ENCODE measurements around the gene TWF2. TPM values are rescaled to one million over a fixed set of nuclear protein-coding genes. Genes with fewer than 3 reads are reported as not detected.

Gene TWF2
- total and polyA plus RNA-seq, 9 of the 15 experiments (the other 6 are each of a cell fraction or from before 2014, with no cell fraction given) = 0.11 to 61.9 (median 29.7) TPM

DNA sequence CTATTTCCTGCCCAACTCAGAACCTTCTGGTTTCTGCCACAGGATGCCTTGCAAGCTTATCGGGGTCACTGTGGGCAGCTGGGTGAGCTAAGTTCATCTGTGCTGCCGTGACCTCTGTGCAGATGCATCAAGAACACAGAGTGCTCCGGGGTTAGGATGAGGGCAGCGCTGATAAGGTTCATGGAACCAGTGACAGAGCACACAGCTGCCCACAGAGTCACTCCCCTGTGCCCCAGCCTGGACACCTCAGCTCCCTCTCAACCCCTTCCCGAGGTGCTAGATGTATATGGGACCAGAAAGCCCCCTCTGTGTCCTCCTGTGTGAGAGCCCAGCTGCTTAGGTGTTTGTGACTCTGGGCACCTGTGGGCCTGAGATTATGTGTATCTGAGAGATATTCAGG lies 56.8 kb downstream of the TWF2 start:
- H3K4me1 ChIP-seq (replicated peaks in 1 of 2; ENCODE audit: control insufficient read depth in 2 of 2, insufficient read depth in 2 of 2, low read length in 2 of 2) = peaks cover 21 to 33% of the 10 kb centered on the region in 2 experiments; a peak in 4 of 5 replicates
- H3K4me2 ChIP-seq (ENCODE audit: insufficient read depth, low read length) = peak overlapping the region; percentile 32; the same call in 1 of the 2 replicates
- ATAC-seq (peak; percentile 68), DNase-seq (ENCODE audit: extremely low read depth in 1 of 4, low spot score in 3 of 4) (peak in 3 of 4 experiments; percentile 30 to 50 (median 43)), FAIRE-seq (peak; percentile 56)
- peaks cover 2% of the 10 kb centered on the region for H3K9me1 ChIP-seq (ENCODE audit: control insufficient read depth, insufficient read depth, low read length)
- H3K4me3 ChIP-seq = no peak overlapping the region
- no TSS peak for BruUV-seq (replicated peaks)
- no peaks in the 10 kb centered on the region for H4K20me1 ChIP-seq (replicated peaks; ENCODE audit: control insufficient read depth, insufficient read depth, low read length)
- in situ Hi-C loops (cut with MboI) (no loop called here), intact Hi-C loops (cut with micrococcal nuclease) (no loop called here)
- H3K27me3 ChIP-seq (ENCODE audit: control insufficient read depth in 2 of 2, insufficient read depth in 2 of 2, low read length in 2 of 2) = no peaks in the 10 kb centered on the region
- 0% methylated on average over 4 of the region's 5 CpGs for WGBS (ENCODE audit: insufficient coverage, low coverage, missing lambda C conversion rate)
- H3K79me2 ChIP-seq (ENCODE audit: control insufficient read depth, insufficient read depth, low read length) = no peaks in the 10 kb centered on the region
- no peak overlapping the region for H3K27ac ChIP-seq (ENCODE audit: extremely low read depth, low read depth, low read length)
- H2AFZ ChIP-seq (ENCODE audit: low read depth, low read length) = no peak overlapping the region
- H3K9ac ChIP-seq (ENCODE audit: insufficient read depth in 1 of 2, low read depth in 2 of 2, low read length in 2 of 2) = peak overlapping the region in 1 of 2 experiments; percentile 84; a peak in 1 of 4 replicates
- POLR2A ChIA-PET = interaction anchor here (1.0 to 1.1 kb wide), 3 partner anchors 11 to 28 kb away, joined by 3 to 4 read pairs (median 3); partner anchors contain the start of gene POC1A
- CTCF ChIA-PET (ENCODE audit: low intra/inter-chr PET ratio) = no interaction called here
- H3K36me3 ChIP-seq (ENCODE audit: control insufficient read depth, insufficient read depth, low read length) = no peaks in the 10 kb centered on the region
- no peaks in the 10 kb centered on the region for H3K9me3 ChIP-seq (replicated peaks; ENCODE audit: control insufficient read depth, insufficient read depth, low read depth, low read length)
- TF ChIP-seq POLR2AphosphoS2 (IDR thresholded peaks at IDR 0.05; ENCODE audit: low read length) = no peak
- peak; percentile 48; the same call in 1 of the 2 replicates for TF ChIP-seq MYNN (IDR thresholded peaks at IDR 0.05)
- TF ChIP-seq MYNN (CRISPR knock-in tag; IDR thresholded peaks at IDR 0.05) = no peak
- TF ChIP-seq, protein P1, sequence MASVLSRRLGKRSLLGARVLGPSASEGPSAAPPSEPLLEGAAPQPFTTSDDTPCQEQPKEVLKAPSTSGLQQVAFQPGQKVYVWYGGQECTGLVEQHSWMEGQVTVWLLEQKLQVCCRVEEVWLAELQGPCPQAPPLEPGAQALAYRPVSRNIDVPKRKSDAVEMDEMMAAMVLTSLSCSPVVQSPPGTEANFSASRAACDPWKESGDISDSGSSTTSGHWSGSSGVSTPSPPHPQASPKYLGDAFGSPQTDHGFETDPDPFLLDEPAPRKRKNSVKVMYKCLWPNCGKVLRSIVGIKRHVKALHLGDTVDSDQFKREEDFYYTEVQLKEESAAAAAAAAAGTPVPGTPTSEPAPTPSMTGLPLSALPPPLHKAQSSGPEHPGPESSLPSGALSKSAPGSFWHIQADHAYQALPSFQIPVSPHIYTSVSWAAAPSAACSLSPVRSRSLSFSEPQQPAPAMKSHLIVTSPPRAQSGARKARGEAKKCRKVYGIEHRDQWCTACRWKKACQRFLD (CRISPR knock-in tag; IDR thresholded peaks at IDR 0.05) = 0 out of 2 replicates have a peak, but pooled peaks have one; percentile 55
- TF ChIP-seq ESRRA (IDR thresholded peaks at IDR 0.05; ENCODE audit: borderline replicate concordance, low read depth) = peak; percentile 77
- TF ChIP-seq FOSL1 (tag; conservative IDR thresholded peaks at IDR 0.05) = peak; percentile 26; the same call in 1 of the 2 replicates
- TF ChIP-seq SMAD2 (IDR thresholded peaks at IDR 0.05; ENCODE audit: low read depth, low read length) = no peak
- TF ChIP-seq MCM5 (IDR thresholded peaks at IDR 0.05; ENCODE audit: low read depth) = no peak
- peak; percentile 59 for TF ChIP-seq CBFA2T3 (IDR thresholded peaks at IDR 0.05)
- peak; percentile 39; the same call in 1 of the 2 replicates for TF ChIP-seq CTBP1 (IDR thresholded peaks at IDR 0.05; ENCODE audit: borderline replicate concordance)
- peak; percentile 50 for TF ChIP-seq CBFA2T2 (conservative IDR thresholded peaks at IDR 0.05)
- TF ChIP-seq CAMTA2 (CRISPR knock-in tag; conservative IDR thresholded peaks at IDR 0.05) = no peak
- no peak for TF ChIP-seq THRAP3 (IDR thresholded peaks at IDR 0.05; ENCODE audit: borderline replicate concordance)
- TF ChIP-seq CREM (IDR thresholded peaks at IDR 0.05; ENCODE audit: low read depth) = peak; percentile 46
- TF ChIP-seq TCF3 (CRISPR knock-in tag; IDR thresholded peaks at IDR 0.05) = peak; percentile 21; the same call in 1 of the 2 replicates
- TF ChIP-seq ARID1B (IDR thresholded peaks at IDR 0.05) = peak; percentile 30; the same call in 1 of the 2 replicates
- 0 out of 2 replicates have a peak, but pooled peaks have one; percentile 31 for TF ChIP-seq ZNF449 (CRISPR knock-in tag; IDR thresholded peaks at IDR 0.05)
- no peak for TF ChIP-seq WHSC1 (IDR thresholded peaks at IDR 0.05; ENCODE audit: low read length)
- no peak for TF ChIP-seq HINFP (tag; conservative IDR thresholded peaks at IDR 0.05; ENCODE audit: low read depth)
- TF ChIP-seq NR2C1 (IDR thresholded peaks at IDR 0.05) = peak; percentile 25; the same call in 1 of the 2 replicates
- peak; percentile 82 for TF ChIP-seq NR2C1 (tag; IDR thresholded peaks at IDR 0.05)
- TF ChIP-seq CSDE1 (IDR thresholded peaks at IDR 0.05) = no peak
- TF ChIP-seq KDM1A (IDR thresholded peaks at IDR 0.05) = peak in 1 of 2 experiments; percentile 45; a peak in 1 of 4 replicates

Data from K562 (cell line).